Stimulated activated CD4-positive, alpha-beta T cell treated with anti-CD3 and anti-CD28 coated beads, TNF-alpha, amount 100 ng/mL, for 24 hours (primary cell): ENCODE data around the gene LIPF.
"Not testable (repeated sequence)": the region's sequence is repeated elsewhere in the genome, so short reads cannot be mapped to it uniquely, and the experiment has no call there.

Experiments
- DNase-seq, 3 experiments: peaks; one replicate each; pipeline ENCODE4 v3.0.0-alpha.2; 2020; ENCODE audit warnings: low read depth in 3 of 3

LIPF gene

GRCh38 chr10:88676283-88677060 lies 12.2 kb downstream of the LIPF start:
- no peak for DNase-seq

- no peak for DNase-seq
Measured at GRCh38 chr10:88680958-88681357, 16.7 kb downstream of the LIPF start.

- DNase-seq, result no peak
Measured at GRCh38 chr10:88682491-88682890, 18.2 kb downstream of the LIPF start.

GRCh38 chr10:88687853-88688467 lies 23.7 kb downstream of the LIPF start:
- DNase-seq, result no peak

GRCh38 chr10:88689366-88689765 lies 25.1 kb downstream of the LIPF start:
- no peak for DNase-seq

GRCh38 chr10:88693392-88694020 lies 29.3 kb downstream of the LIPF start:
- DNase-seq, result no peak

- DNase-seq, result no peak
Measured at GRCh38 chr10:88702848-88703597, 38.8 kb downstream of the LIPF start.

GRCh38 chr10:88705958-88706357 lies 41.7 kb downstream of the LIPF start, which contains the start of gene LIPK:
TSS of gene LIPK (plus strand) at chr10:88706249. CDS start at chr10:88724544, 18,295 bp downstream.
- no peak for DNase-seq

- peak in 1 of 3 experiments; percentile 26 for DNase-seq
Measured at GRCh38 chr10:88707429-88708155, 43.4 kb downstream of the LIPF start.

GRCh38 chr10:88709361-88709760 lies 45.1 kb downstream of the LIPF start:
- not testable (repeated sequence) for DNase-seq

- DNase-seq, result no peak
Measured at GRCh38 chr10:88715517-88715916, 51.3 kb downstream of the LIPF start.

- no peak for DNase-seq
Measured at GRCh38 chr10:88721392-88721791, 57.1 kb downstream of the LIPF start.

GRCh38 chr10:88725798-88726197 lies 61.6 kb downstream of the LIPF start:
- DNase-seq, result no peak

- DNase-seq, result peak in 1 of 3 experiments; percentile 55
Measured at GRCh38 chr10:88728107-88728763, 64.0 kb downstream of the LIPF start.
